HepG2 (cell line): ENCODE results near the gene DLL3. TPM values are rescaled to one million over a fixed set of nuclear protein-coding genes. Genes with fewer than 3 reads are reported as not detected.

Experiments used
- CREBL2 ChIP-seq: sonication (generic); formaldehyde crosslinking; IDR thresholded peaks from 2 replicates; pipeline ENCODE4 v1.8.1; 2023; ENCODE audit warnings: missing genetic modification reagents, mild to moderate bottlenecking, borderline replicate concordance
- MAZ ChIP-seq, 2 experiments: sonication (generic) in 1 of 2; formaldehyde crosslinking in 1 of 2; IDR thresholded peaks; 2 replicates each; pipeline versions ENCODE4 v1.5.0 to v1.6.1; 2012 to 2020; ENCODE audit warnings: low read depth in 2 of 2, mild to moderate bottlenecking in 2 of 2, borderline replicate concordance in 1 of 2, improper control_type of control experiment in 1 of 2, low read length in 1 of 2, missing genetic modification reagents in 1 of 2, moderate library complexity in 1 of 2
- MBNL3 ChIP-seq: fragments of 250-450 bp; sonication (Bioruptor Pico); conservative IDR thresholded peaks from 2 replicates; pipeline ENCODE4 v1.8.0; 2022; ENCODE audit warnings: mild to moderate bottlenecking, inconsistent platforms
- MED1 ChIP-seq: sonication (generic); formaldehyde crosslinking; IDR thresholded peaks from 2 replicates; pipeline ENCODE4 v1.4.0; 2020; ENCODE audit warnings: missing genetic modification reagents
- MED8 ChIP-seq: sonication (generic); formaldehyde crosslinking; IDR thresholded peaks from 2 replicates; pipeline ENCODE4 v1.8.1; 2023; ENCODE audit warnings: mild to moderate bottlenecking, missing genetic modification reagents; ENCODE audit not compliant: insufficient replicate concordance
- MTF2 ChIP-seq: sonication (generic); formaldehyde crosslinking; IDR thresholded peaks from 2 replicates; pipeline ENCODE4 v1.5.0; 2020; ENCODE audit warnings: missing genetic modification reagents, borderline replicate concordance
- NCOR1 ChIP-seq: fragments of 200-600 bp; sonication (generic); IDR thresholded peaks from 2 replicates; pipeline ENCODE4 v1.7.0; 2017; ENCODE audit warnings: antibody characterized with exemption, low read length, borderline replicate concordance
- NFE2L2 ChIP-seq: fragments of 150-350 bp; IDR thresholded peaks from 2 replicates; pipeline ENCODE4 v1.6.1; 2014; ENCODE audit warnings: low read length
- NR2C2 ChIP-seq: sonication (generic); formaldehyde crosslinking; IDR thresholded peaks from 2 replicates; pipeline ENCODE4 v1.4.0; 2020; ENCODE audit warnings: missing genetic modification reagents, mild to moderate bottlenecking, moderate library complexity, borderline replicate concordance
- PHB2 ChIP-seq: fragments of 450-650 bp; IDR thresholded peaks from 2 replicates; pipeline ENCODE4 v1.6.1; 2018; ENCODE audit not compliant: partially characterized antibody
- TP53 ChIP-seq: sonication (generic); formaldehyde crosslinking; conservative IDR thresholded peaks from 2 replicates; pipeline ENCODE4 v1.4.0; 2020; ENCODE audit warnings: missing genetic modification reagents
- U2AF1 ChIP-seq: fragments of 200-400 bp; formaldehyde crosslinking; optimal IDR thresholded peaks from 2 replicates; pipeline ENCODE3; 2017; ENCODE audit warnings: mild to moderate bottlenecking, low read depth, low read length
- ZBTB2 ChIP-seq: sonication (generic); formaldehyde crosslinking; IDR thresholded peaks from 2 replicates; pipeline ENCODE4 v1.8.0; 2022; ENCODE audit warnings: low read depth, missing genetic modification reagents
- ZBTB8A ChIP-seq: sonication (generic); formaldehyde crosslinking; IDR thresholded peaks from 2 replicates; pipeline ENCODE4 v1.4.0; 2020; ENCODE audit warnings: mild to moderate bottlenecking, low read depth, missing genetic modification reagents, borderline replicate concordance
- ZNF263 ChIP-seq: sonication (generic); formaldehyde crosslinking; IDR thresholded peaks from 2 replicates; pipeline ENCODE4 v1.4.0; 2020; ENCODE audit warnings: missing genetic modification reagents
- ZNF329 ChIP-seq: sonication (generic); formaldehyde crosslinking; IDR thresholded peaks from 2 replicates; pipeline ENCODE4 v1.9.0; 2021; ENCODE audit warnings: low read depth, mild to moderate bottlenecking, missing genetic modification reagents
- ZNF530 ChIP-seq: sonication (generic); formaldehyde crosslinking; IDR thresholded peaks from 2 replicates; pipeline ENCODE4 v1.5.0; 2020; ENCODE audit warnings: low read depth, mild to moderate bottlenecking, missing genetic modification reagents
- ZNF546 ChIP-seq: sonication (generic); formaldehyde crosslinking; conservative IDR thresholded peaks from 2 replicates; pipeline ENCODE4 v1.8.1; 2023; ENCODE audit warnings: mild to moderate bottlenecking, missing genetic modification reagents
- ZNF629 ChIP-seq: sonication (generic); formaldehyde crosslinking; conservative IDR thresholded peaks from 2 replicates; pipeline ENCODE4 v1.5.0; 2020; ENCODE audit warnings: missing genetic modification reagents
- polyA plus RNA-seq, 8 experiments: library from polyadenylated mRNA; depleted of rRNA in 3 of 8; stranded (reverse) in 7 of 8; unstranded in 1 of 8; fragments of >200 nt; fragmentation: Illumina TruSeq in 4 of 8; extraction: Trizol in 4 of 8; gene quantifications; 2 replicates each; pipeline versions ENCODE4 v1.2.1 to v1.2.3, GENCODE V29; 2011 to 2016; ENCODE audit warnings: low read depth in 4 of 8, missing spikeins in 1 of 8, mixed read lengths in 1 of 8; ENCODE audit not compliant: insufficient read depth in 1 of 8
- total RNA-seq, 5 experiments: library from RNA; depleted of rRNA; stranded (reverse); fragments of >200 nt; fragmentation: Illumina TruSeq; extraction: Trizol; gene quantifications; 2 replicates each; pipeline ENCODE4 v1.2.3, GENCODE V29; 2016; ENCODE audit warnings: low read depth in 1 of 5
- TF ChIP-seq, protein P1 (sequence below): sonication (generic); formaldehyde crosslinking; IDR thresholded peaks from 2 replicates; pipeline ENCODE4 v1.4.0; 2020; ENCODE audit warnings: low read depth, mild to moderate bottlenecking, missing genetic modification reagents
- TF ChIP-seq, protein P2 (sequence below): IDR thresholded peaks from 2 replicates; pipeline ENCODE4 v1.6.1; 2016; ENCODE audit warnings: missing biosample characterization, missing genetic modification reagents, low read depth
- TF ChIP-seq, protein P3 (sequence below): sonication (generic); formaldehyde crosslinking; conservative IDR thresholded peaks from 2 replicates; pipeline ENCODE4 v1.8.0; 2022; ENCODE audit warnings: mild to moderate bottlenecking, moderate library complexity, missing genetic modification reagents
- TF ChIP-seq, protein P4 (sequence below): sonication (generic); formaldehyde crosslinking; IDR thresholded peaks from 2 replicates; pipeline ENCODE4 v1.8.0; 2022; ENCODE audit warnings: mild to moderate bottlenecking, missing genetic modification reagents, borderline replicate concordance

DLL3 gene
- total and polyA plus RNA-seq, 2 of the 13 experiments (the other 11 are each of a cell fraction or from before 2014, with no cell fraction given), result 0.35 to 0.55 TPM

GRCh38 chr19:39474139-39474620 lies 24.6 kb upstream of the DLL3 start (continued):
- no peak for TF ChIP-seq NFE2L2
- no peak for TF ChIP-seq CREBL2 (CRISPR knock-in tag)
- no peak for TF ChIP-seq ZNF329 (CRISPR knock-in tag)
- TF ChIP-seq U2AF1, result no peak
- no peak for TF ChIP-seq NCOR1
- no peak for TF ChIP-seq MBNL3
- TF ChIP-seq ZNF629 (CRISPR knock-in tag), result no peak
- no peak for TF ChIP-seq MTF2 (CRISPR knock-in tag)
- no peak for TF ChIP-seq ZNF530 (CRISPR knock-in tag)
- TF ChIP-seq ZNF546, result no peak
- TF ChIP-seq PHB2, result no peak
- TF ChIP-seq ZNF263, result no peak
- no peak for TF ChIP-seq ZBTB8A
- TF ChIP-seq, protein P1, sequence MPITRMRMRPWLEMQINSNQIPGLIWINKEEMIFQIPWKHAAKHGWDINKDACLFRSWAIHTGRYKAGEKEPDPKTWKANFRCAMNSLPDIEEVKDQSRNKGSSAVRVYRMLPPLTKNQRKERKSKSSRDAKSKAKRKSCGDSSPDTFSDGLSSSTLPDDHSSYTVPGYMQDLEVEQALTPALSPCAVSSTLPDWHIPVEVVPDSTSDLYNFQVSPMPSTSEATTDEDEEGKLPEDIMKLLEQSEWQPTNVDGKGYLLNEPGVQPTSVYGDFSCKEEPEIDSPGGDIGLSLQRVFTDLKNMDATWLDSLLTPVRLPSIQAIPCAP (CRISPR knock-in tag), result no peak
- no peak for TF ChIP-seq TP53 (CRISPR knock-in tag)
- TF ChIP-seq NR2C2 (CRISPR knock-in tag), result no peak
- 0 out of 2 replicates have a peak, but pooled peaks have one; percentile 48 for TF ChIP-seq MAZ (IDR thresholded peaks at IDR 0.05; ENCODE audit: borderline replicate concordance, low read depth, low read length)
- no peak for TF ChIP-seq MAZ (CRISPR knock-in tag; IDR thresholded peaks at IDR 0.05; ENCODE audit: low read depth)
- TF ChIP-seq, protein P2, sequence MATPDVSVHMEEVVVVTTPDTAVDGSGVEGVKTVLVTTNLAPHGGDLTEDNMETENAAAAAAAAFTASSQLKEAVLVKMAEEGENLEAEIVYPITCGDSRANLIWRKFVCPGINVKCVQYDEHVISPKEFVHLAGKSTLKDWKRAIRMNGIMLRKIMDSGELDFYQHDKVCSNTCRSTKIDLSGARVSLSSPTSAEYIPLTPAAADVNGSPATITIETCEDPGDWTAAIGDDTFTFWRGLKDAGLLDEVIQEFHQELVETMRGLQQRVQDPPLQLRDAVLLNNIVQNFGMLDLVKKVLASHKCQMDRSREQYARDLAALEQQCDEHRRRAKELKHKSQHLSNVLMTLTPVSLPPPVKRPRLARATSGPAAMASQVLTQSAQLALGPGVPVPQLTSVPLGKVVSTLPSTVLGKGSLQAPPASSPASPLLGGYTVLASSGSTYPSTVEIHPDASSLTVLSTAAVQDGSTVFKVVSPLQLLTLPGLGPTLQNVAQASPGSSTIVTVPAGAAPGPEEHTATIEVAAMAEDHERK, result no peak
- no peak for TF ChIP-seq ZBTB2 (CRISPR knock-in tag)
- TF ChIP-seq, protein P3, sequence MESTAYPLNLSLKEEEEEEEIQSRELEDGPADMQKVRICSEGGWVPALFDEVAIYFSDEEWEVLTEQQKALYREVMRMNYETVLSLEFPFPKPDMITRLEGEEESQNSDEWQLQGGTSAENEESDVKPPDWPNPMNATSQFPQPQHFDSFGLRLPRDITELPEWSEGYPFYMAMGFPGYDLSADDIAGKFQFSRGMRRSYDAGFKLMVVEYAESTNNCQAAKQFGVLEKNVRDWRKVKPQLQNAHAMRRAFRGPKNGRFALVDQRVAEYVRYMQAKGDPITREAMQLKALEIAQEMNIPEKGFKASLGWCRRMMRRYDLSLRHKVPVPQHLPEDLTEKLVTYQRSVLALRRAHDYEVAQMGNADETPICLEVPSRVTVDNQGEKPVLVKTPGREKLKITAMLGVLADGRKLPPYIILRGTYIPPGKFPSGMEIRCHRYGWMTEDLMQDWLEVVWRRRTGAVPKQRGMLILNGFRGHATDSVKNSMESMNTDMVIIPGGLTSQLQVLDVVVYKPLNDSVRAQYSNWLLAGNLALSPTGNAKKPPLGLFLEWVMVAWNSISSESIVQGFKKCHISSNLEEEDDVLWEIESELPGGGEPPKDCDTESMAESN, result no peak
- TF ChIP-seq MED1 (CRISPR knock-in tag), result no peak
- TF ChIP-seq MED8 (CRISPR knock-in tag), result no peak
- TF ChIP-seq, protein P4, sequence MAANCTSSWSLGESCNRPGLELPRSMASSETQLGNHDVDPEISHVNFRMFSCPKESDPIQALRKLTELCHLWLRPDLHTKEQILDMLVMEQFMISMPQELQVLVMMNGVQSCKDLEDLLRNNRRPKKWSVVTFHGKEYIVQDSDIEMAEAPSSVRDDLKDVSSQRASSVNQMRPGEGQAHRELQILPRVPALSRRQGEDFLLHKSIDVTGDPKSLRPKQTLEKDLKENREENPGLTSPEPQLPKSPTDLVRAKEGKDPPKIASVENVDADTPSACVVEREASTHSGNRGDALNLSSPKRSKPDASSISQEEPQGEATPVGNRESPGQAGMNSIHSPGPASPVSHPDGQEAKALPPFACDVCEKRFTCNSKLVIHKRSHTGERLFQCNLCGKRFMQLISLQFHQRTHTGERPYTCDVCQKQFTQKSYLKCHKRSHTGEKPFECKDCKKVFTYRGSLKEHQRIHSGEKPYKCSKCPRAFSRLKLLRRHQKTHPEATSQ (CRISPR knock-in tag), result no peak
